ENCODE data around the gene SMG7. TPM values are rescaled to one million over a fixed set of nuclear protein-coding genes. Genes with fewer than 3 reads are reported as not detected.

Gene SMG7
- polyA plus RNA-seq, 1 experiment, result 35.1 TPM

GRCh38 chr1:183597656-183598347, 125.5 kb downstream of the SMG7 start:
- no peaks in the 10 kb centered on the region for H3K9me3 ChIP-seq (ENCODE audit: control insufficient read depth, insufficient read depth, low read length)
- TF ChIP-seq CTCF (IDR thresholded peaks at IDR 0.05; ENCODE audit: low read depth, low read length), result no peak
- no peak overlapping the region for H3K4me3 ChIP-seq (ENCODE audit: low read depth, low read length)
- DNase-seq (ENCODE audit: low read depth, low spot score), result no peak
- no peaks in the 10 kb centered on the region for H3K27me3 ChIP-seq (ENCODE audit: control insufficient read depth, insufficient read depth, low read length)
- no peak overlapping the region for H3K27ac ChIP-seq (ENCODE audit: low read depth, low read length)
- CTCF ChIA-PET, result interaction anchor here (0.8 to 2.4 kb wide), 2 partner anchors 12 to 58 kb away, joined by 3 to 10 read pairs; no protein-coding TSS in a partner anchor
- POLR2A ChIA-PET, result no interaction called here

- Histone ChIP-seq H3K4me3 (ENCODE audit: low read depth, low read length) (no peak overlapping the region), H3K27me3 (ENCODE audit: control insufficient read depth, insufficient read depth, low read length) (no peaks in the 10 kb centered on the region), H3K9me3 (ENCODE audit: control insufficient read depth, insufficient read depth, low read length) (no peaks in the 10 kb centered on the region), H3K27ac (ENCODE audit: low read depth, low read length) (no peak overlapping the region)
- ChIA-PET CTCF (interaction anchor here (0.8 to 2.4 kb wide), 4 partner anchors 11 to 364 kb away, joined by 3 to 10 read pairs (median 4); no protein-coding TSS in a partner anchor), POLR2A (no interaction called here)
- DNase-seq (ENCODE audit: low read depth, low spot score), result no peak
- no peak for TF ChIP-seq CTCF (IDR thresholded peaks at IDR 0.05; ENCODE audit: low read depth, low read length)
Measured at GRCh38 chr1:183598386-183598785, 126.1 kb downstream of the SMG7 start.

GRCh38 chr1:183600136-183600535, 127.8 kb downstream of the SMG7 start:
- peak; percentile 61 for DNase-seq (ENCODE audit: low read depth, low spot score)
- ChIA-PET CTCF (interaction anchor here (1.8 kb wide), 1 partner anchor 10 kb away, joined by 9 read pairs; no protein-coding TSS in a partner anchor), POLR2A (no interaction called here)
- no peak overlapping the region for H3K4me3 ChIP-seq (ENCODE audit: low read depth, low read length)
- no peaks in the 10 kb centered on the region for H3K9me3 ChIP-seq (ENCODE audit: control insufficient read depth, insufficient read depth, low read length)
- H3K27ac ChIP-seq (ENCODE audit: low read depth, low read length), result no peak overlapping the region
- TF ChIP-seq CTCF (IDR thresholded peaks at IDR 0.05; ENCODE audit: low read depth, low read length), result no peak
- no peaks in the 10 kb centered on the region for H3K27me3 ChIP-seq (ENCODE audit: control insufficient read depth, insufficient read depth, low read length)

GRCh38 chr1:183600634-183601033, 128.3 kb downstream of the SMG7 start:
- DNase-seq (ENCODE audit: low read depth, low spot score), result no peak
- CTCF ChIA-PET, result interaction anchor here (1.8 kb wide), 1 partner anchor 9 kb away, joined by 9 read pairs; no protein-coding TSS in a partner anchor
- Histone ChIP-seq H3K9me3 (ENCODE audit: control insufficient read depth, insufficient read depth, low read length) (no peaks in the 10 kb centered on the region), H3K27ac (ENCODE audit: low read depth, low read length) (no peak overlapping the region), H3K27me3 (ENCODE audit: control insufficient read depth, insufficient read depth, low read length) (no peaks in the 10 kb centered on the region), H3K4me3 (ENCODE audit: low read depth, low read length) (no peak overlapping the region)
- no peak for TF ChIP-seq CTCF (IDR thresholded peaks at IDR 0.05; ENCODE audit: low read depth, low read length)
- POLR2A ChIA-PET, result no interaction called here

GRCh38 chr1:183602510-183602909, 130.2 kb downstream of the SMG7 start:
- no peak for DNase-seq (ENCODE audit: low read depth, low spot score)
- Histone ChIP-seq H3K9me3 (ENCODE audit: control insufficient read depth, insufficient read depth, low read length) (no peaks in the 10 kb centered on the region), H3K27ac (ENCODE audit: low read depth, low read length) (no peak overlapping the region), H3K27me3 (ENCODE audit: control insufficient read depth, insufficient read depth, low read length) (no peaks in the 10 kb centered on the region), H3K4me3 (ENCODE audit: low read depth, low read length) (no peak overlapping the region)
- no peak for TF ChIP-seq CTCF (IDR thresholded peaks at IDR 0.05; ENCODE audit: low read depth, low read length)
- ChIA-PET CTCF (no interaction called here), POLR2A (no interaction called here)
